Measurements from ENCODE around the gene SLC9A5. TPM values are rescaled to one million over a fixed set of nuclear protein-coding genes. Genes with fewer than 3 reads are reported as not detected.

The SLC9A5 gene
- total RNA-seq, 1 donor from 2014 or later = 1.2 TPM

- DNase-seq = no peak
Measured at GRCh38 chr16:67317853-67318252, 69.1 kb downstream of the SLC9A5 start.

Other genes with a start within 250 kb of the SLC9A5 start
- gene CBFB, start 219.8 kb upstream of the SLC9A5 start, total RNA-seq = 96.5 and 124 TPM in 2 replicates
- 14.8 and 22.3 TPM in 2 replicates for gene PHAF1, start 139.0 kb upstream of the SLC9A5 start, total RNA-seq
- 3.5 and 5.3 TPM in 2 replicates for gene B3GNT9, start 98.0 kb upstream of the SLC9A5 start, total RNA-seq
- gene TRADD, start 89.1 kb upstream of the SLC9A5 start, total RNA-seq = 18.2 and 26.5 TPM in 2 replicates
- gene FBXL8, start 89.0 kb upstream of the SLC9A5 start, total RNA-seq = 7.8 and 9.0 TPM in 2 replicates
- 0.65 and 2.0 TPM in 2 replicates for gene HSF4, start 84.2 kb upstream of the SLC9A5 start, total RNA-seq
- 8.6 and 8.8 TPM in 2 replicates for gene NOL3, start 78.4 kb upstream of the SLC9A5 start, total RNA-seq
- gene MATCAP1, start 65.0 kb upstream of the SLC9A5 start, total RNA-seq = 7.1 and 11.4 TPM in 2 replicates
- gene EXOC3L1, start 58.8 kb upstream of the SLC9A5 start, total RNA-seq = 45.8 and 50.7 TPM in 2 replicates
- 93.1 and 104 TPM in 2 replicates for gene E2F4, start 56.8 kb upstream of the SLC9A5 start, total RNA-seq
- 0.74 and 1.9 TPM in 2 replicates for gene ELMO3, start 49.8 kb upstream of the SLC9A5 start, total RNA-seq
- 21.1 and 31.7 TPM in 2 replicates for gene TMEM208, start 21.8 kb upstream of the SLC9A5 start, total RNA-seq
- gene FHOD1, start 1.5 kb upstream of the SLC9A5 start, total RNA-seq = 25.5 and 37.4 TPM in 2 replicates
- 10.0 and 16.5 TPM in 2 replicates for gene PLEKHG4, start 30.6 kb downstream of the SLC9A5 start, total RNA-seq
- under 0.01 TPM in 1 of 2 replicates, not detected in the other for gene KCTD19, start 77.8 kb downstream of the SLC9A5 start, total RNA-seq
- not detected in 2 replicates for gene LRRC36, start 77.8 kb downstream of the SLC9A5 start, total RNA-seq
- gene TPPP3, start 144.5 kb downstream of the SLC9A5 start, total RNA-seq = 0.19 TPM in 1 of 2 replicates, not detected in the other
- gene ZDHHC1, start 167.5 kb downstream of the SLC9A5 start, total RNA-seq = 3.7 and 6.3 TPM in 2 replicates
- gene HSD11B2, start 182.1 kb downstream of the SLC9A5 start, total RNA-seq = 0.23 TPM in 1 of 2 replicates, not detected in the other
- 134 and 155 TPM in 2 replicates for gene ATP6V0D1, start 232.2 kb downstream of the SLC9A5 start, total RNA-seq
- gene AGRP, start 234.6 kb downstream of the SLC9A5 start, total RNA-seq = not detected in 2 replicates